GM21528 (cell line): ENCODE results near the gene OR6C74.

Experiments used
- ATAC-seq: cut with Tn5 transposase; IDR thresholded peaks from one replicate; pipeline ENCODE4 v1.9.1; 2021; ENCODE audit warnings: mild to moderate bottlenecking, moderate library complexity; ENCODE audit not compliant: unreplicated experiment, low FRiP score

OR6C74 gene

GRCh38 chr12:55244309-55244708 lies at the start of gene OR6C74:
Gene OR6C74 (plus strand): TSS chr12:55244609. CDS start chr12:55247288, 2,679 bp downstream.
- no peak for ATAC-seq

- ATAC-seq: no peak
Measured at GRCh38 chr12:55220725-55221124, 23.7 kb upstream of the OR6C74 start, which contains the start of gene OR10A7. Gene OR10A7 (plus strand): TSS chr12:55221025. CDS start chr12:55221025, 0 bp downstream.

GRCh38 chr12:55226523-55226922 lies 17.9 kb upstream of the OR6C74 start:
- ATAC-seq: no peak

- no peak for ATAC-seq
Measured at GRCh38 chr12:55227643-55228042, 16.8 kb upstream of the OR6C74 start.

GRCh38 chr12:55246159-55246558 lies 1.8 kb downstream of the OR6C74 start:
- no peak for ATAC-seq

- no peak for ATAC-seq
Measured at GRCh38 chr12:55250944-55251343, 6.5 kb downstream of the OR6C74 start.

- no peak for ATAC-seq
Measured at GRCh38 chr12:55253281-55253680, 8.9 kb downstream of the OR6C74 start.

GRCh38 chr12:55256831-55257230 lies 12.4 kb downstream of the OR6C74 start:
- no peak for ATAC-seq

- ATAC-seq: no peak
Measured at GRCh38 chr12:55258303-55258702, 13.9 kb downstream of the OR6C74 start.

- ATAC-seq: no peak
Measured at GRCh38 chr12:55280991-55281390, 36.6 kb downstream of the OR6C74 start.

- ATAC-seq: no peak
Measured at GRCh38 chr12:55289999-55290398, 45.6 kb downstream of the OR6C74 start.
